Muscle layer of duodenum (tissue), 2 donors: ENCODE data around the gene SLC28A2.
A peak's percentile ranks its signal among the peaks of the same experiment; 100 is the strongest.
"Not testable (repeated sequence)": the region's sequence is repeated elsewhere in the genome, so short reads cannot be mapped to it uniquely, and the experiment has no call there.

Source experiments
- H3K27ac ChIP-seq: one replicate; pipeline ENCODE4 v1.7.0; 2013; ENCODE audit warnings: mild to moderate bottlenecking, low read length
- H3K27me3 ChIP-seq: one replicate; pipeline ENCODE4 v1.7.0; 2013; ENCODE audit warnings: low read depth, mild to moderate bottlenecking, control low read depth, low read length
- H3K36me3 ChIP-seq, 2 donors: one replicate each; pipeline ENCODE4 v1.7.0; 2013; ENCODE audit warnings: low read length in 2 of 2, control low read depth in 1 of 2, mild to moderate bottlenecking in 1 of 2; ENCODE audit not compliant: insufficient read depth in 2 of 2, control insufficient read depth in 1 of 2
- H3K4me1 ChIP-seq, 2 donors: one replicate each; pipeline ENCODE4 v1.7.0; 2013; ENCODE audit warnings: low read length in 2 of 2, mild to moderate bottlenecking in 2 of 2, control low read depth in 1 of 2, moderate library complexity in 1 of 2; ENCODE audit not compliant: insufficient read depth in 2 of 2, control insufficient read depth in 1 of 2
- H3K4me3 ChIP-seq, 2 donors: one replicate each; pipeline ENCODE4 v1.7.0; 2013; ENCODE audit warnings: low read length in 2 of 2, low read depth in 1 of 2, mild to moderate bottlenecking in 1 of 2
- H3K9me3 ChIP-seq, 2 donors: one replicate each; pipeline ENCODE4 v1.7.0; 2013; ENCODE audit warnings: low read length in 2 of 2, control low read depth in 1 of 2, mild to moderate bottlenecking in 1 of 2; ENCODE audit not compliant: control insufficient read depth in 1 of 2
- donor health status: healthy.

The SLC28A2 gene

GRCh38 chr15:45304711-45305110 is 52.7 kb downstream of the SLC28A2 start:
- H3K27me3 ChIP-seq: no peaks in the 10 kb centered on the region

DNA sequence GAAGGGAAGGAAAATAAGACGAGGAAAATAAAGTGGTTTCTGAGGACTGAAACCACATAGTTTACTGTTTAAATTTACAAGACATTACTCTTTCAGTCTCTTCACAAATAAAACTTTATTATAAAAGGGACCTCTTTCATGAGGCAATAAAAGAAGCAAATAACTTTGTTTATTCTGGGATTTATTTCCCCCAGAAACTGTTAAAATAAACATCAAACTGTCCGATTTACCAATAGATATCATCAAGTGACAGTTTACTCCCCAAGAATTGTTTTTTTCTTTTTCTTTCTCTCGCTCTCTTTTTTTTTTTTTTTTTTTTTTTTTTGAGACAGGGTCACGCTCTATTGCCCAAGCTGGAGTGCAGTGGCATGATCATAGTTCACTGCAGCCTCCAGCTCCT is 54.1 kb downstream of the SLC28A2 start:
- no peaks in the 10 kb centered on the region for H3K27me3 ChIP-seq
- no peak overlapping the region for H3K4me3 ChIP-seq
- H3K27ac ChIP-seq: no peak overlapping the region

More at GRCh38 chr15:45304711-45305110, 52.7 kb downstream of the SLC28A2 start:
- Histone ChIP-seq H3K4me3 (no peak overlapping the region), H3K4me1 (peaks cover 0 to 4% of the 10 kb centered on the region in 2 donors), H3K9me3 (no peaks in the 10 kb centered on the region), H3K36me3 (no peaks in the 10 kb centered on the region), H3K27ac (no peak overlapping the region)

GRCh38 chr15:45307230-45307924 is 55.3 kb downstream of the SLC28A2 start:
- no peaks in the 10 kb centered on the region for H3K9me3 ChIP-seq
- H3K27ac ChIP-seq: no peak overlapping the region
- H3K4me3 ChIP-seq: peak overlapping the region; percentile 22 to 37
- H3K27me3 ChIP-seq: no peaks in the 10 kb centered on the region
- H3K4me1 ChIP-seq: peaks cover 0 to 4% of the 10 kb centered on the region in 2 donors
- H3K36me3 ChIP-seq: no peaks in the 10 kb centered on the region

More for the DNA sequence above, 54.1 kb downstream of the SLC28A2 start:
- no peaks in the 10 kb centered on the region for H3K36me3 ChIP-seq
- peaks cover 0 to 4% of the 10 kb centered on the region in 2 donors for H3K4me1 ChIP-seq
- no peaks in the 10 kb centered on the region for H3K9me3 ChIP-seq

- not testable (repeated sequence) for H3K9me3 ChIP-seq, H3K4me3 ChIP-seq, H3K27me3 ChIP-seq, H3K27ac ChIP-seq, H3K4me1 ChIP-seq, H3K36me3 ChIP-seq
Measured at GRCh38 chr15:45314117-45314516, 62.1 kb downstream of the SLC28A2 start.

DNA sequence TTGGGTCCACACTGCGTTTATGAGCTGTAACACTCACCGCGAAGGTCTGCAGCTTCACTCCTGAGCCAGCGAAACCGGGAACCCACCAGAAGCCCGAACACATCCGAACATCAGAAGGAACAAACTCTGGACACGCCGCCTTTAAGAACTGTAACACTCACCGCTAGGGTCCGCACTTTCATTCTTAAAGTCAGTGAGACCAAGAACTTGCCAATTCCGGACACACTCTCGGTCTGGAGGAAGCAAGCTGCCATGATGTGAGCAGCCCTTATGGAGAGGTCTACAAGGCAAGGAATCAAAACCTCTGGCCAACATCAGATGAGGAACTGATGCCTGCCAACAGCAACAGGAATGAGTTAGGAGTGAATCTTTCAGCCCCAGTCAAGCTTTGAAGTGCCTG is 62.9 kb downstream of the SLC28A2 start:
- no peaks in the 10 kb centered on the region for H3K9me3 ChIP-seq
- H3K27ac ChIP-seq: no peak overlapping the region
- no peaks in the 10 kb centered on the region for H3K36me3 ChIP-seq
- no peaks in the 10 kb centered on the region for H3K4me1 ChIP-seq
- no peaks in the 10 kb centered on the region for H3K27me3 ChIP-seq
- no peak overlapping the region for H3K4me3 ChIP-seq

- H3K9me3 ChIP-seq: no peaks in the 10 kb centered on the region
- H3K27ac ChIP-seq: no peak overlapping the region
- H3K36me3 ChIP-seq: no peaks in the 10 kb centered on the region
- no peak overlapping the region for H3K4me3 ChIP-seq
- no peaks in the 10 kb centered on the region for H3K27me3 ChIP-seq
- H3K4me1 ChIP-seq: no peaks in the 10 kb centered on the region
Measured at GRCh38 chr15:45319472-45320214, 67.6 kb downstream of the SLC28A2 start.

DNA sequence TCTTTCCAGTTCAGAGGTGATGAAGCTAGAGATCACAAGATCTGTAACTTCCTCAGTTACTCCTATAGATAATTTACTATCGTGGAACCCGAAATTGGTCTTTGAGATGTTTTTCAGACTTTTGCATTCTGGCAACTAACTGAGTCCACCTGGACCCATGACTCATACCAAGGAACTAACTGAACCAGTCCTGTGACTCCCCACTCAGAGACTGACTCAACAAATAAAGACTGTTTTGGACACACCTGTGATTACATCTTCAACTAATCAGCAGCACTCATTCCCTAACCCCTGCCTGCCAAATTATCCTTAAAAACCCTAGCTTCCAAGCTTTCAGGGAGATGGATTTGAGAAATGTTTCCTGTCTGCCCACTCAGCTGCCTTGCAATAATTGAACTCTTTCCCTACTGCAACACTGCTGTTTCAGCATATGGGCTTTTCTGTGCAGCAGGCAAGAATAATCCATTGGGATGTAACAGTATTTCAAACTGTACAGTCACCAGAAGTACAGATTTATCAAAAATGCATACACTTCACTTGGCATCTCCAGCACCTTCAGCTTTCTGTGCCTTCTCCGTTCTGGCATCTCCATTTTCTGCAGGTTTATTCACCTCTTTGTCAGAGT is 68.7 kb downstream of the SLC28A2 start:
- H3K4me1 ChIP-seq: no peaks in the 10 kb centered on the region
- no peaks in the 10 kb centered on the region for H3K9me3 ChIP-seq
- H3K27me3 ChIP-seq: no peaks in the 10 kb centered on the region
- H3K36me3 ChIP-seq: no peaks in the 10 kb centered on the region
- no peak overlapping the region for H3K4me3 ChIP-seq
- H3K27ac ChIP-seq: no peak overlapping the region

DNA sequence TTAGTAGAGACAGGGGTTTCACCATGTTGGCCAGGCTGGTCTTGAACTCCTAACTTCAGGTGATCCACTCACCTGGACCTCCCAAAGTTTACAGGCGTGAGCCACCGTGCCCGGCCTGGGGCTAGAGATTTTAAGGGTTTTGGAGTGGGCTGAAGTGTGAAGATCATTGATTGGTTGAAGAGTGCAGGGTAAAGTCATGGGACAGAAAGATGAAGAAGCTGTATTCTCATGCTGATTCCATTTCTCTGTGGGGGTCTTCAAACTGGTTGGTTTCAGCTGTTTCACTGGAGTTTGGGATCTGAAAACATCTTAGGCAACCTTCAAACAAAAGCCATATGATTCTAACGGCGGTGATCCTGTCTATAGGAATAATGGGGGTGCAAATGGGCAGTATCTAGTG is 74.2 kb downstream of the SLC28A2 start:
- Histone ChIP-seq H3K4me1 (no peaks in the 10 kb centered on the region), H3K9me3 (no peaks in the 10 kb centered on the region), H3K4me3 (no peak overlapping the region), H3K27ac (no peak overlapping the region), H3K36me3 (no peaks in the 10 kb centered on the region), H3K27me3 (no peaks in the 10 kb centered on the region)

DNA sequence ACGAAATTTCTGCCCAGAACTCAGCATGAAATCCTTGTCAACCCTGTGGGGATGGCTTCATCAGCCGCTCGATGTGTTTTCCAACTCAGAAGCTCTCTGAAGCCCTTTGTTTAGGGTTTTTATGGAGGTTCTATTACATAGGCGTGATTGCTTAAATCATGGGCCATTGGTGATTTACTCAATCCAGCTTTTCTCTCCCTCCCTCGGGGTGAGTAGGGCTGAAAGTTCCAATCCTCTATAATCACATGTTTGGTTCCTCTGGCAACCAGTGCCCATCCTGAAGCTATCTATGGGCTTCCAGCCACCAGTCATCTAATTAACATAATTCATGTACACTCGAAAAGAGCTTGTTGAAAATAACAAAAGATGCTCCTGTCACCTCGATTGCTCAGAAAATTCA is 74.7 kb downstream of the SLC28A2 start:
- Histone ChIP-seq H3K36me3 (no peaks in the 10 kb centered on the region), H3K27ac (no peak overlapping the region), H3K4me3 (no peak overlapping the region), H3K4me1 (no peaks in the 10 kb centered on the region), H3K27me3 (no peaks in the 10 kb centered on the region), H3K9me3 (no peaks in the 10 kb centered on the region)
